GM12801 (cell line): ENCODE results near the gene HVCN1.

ENCODE experiments used
- TF ChIP-seq, protein P1 (sequence below): IDR thresholded peaks from one replicate; pipeline ENCODE4 v1.5.1; 2011; ENCODE audit warnings: control low read depth; ENCODE audit not compliant: insufficient read length; ENCODE audit errors: extremely low read depth

The HVCN1 gene

DNA sequence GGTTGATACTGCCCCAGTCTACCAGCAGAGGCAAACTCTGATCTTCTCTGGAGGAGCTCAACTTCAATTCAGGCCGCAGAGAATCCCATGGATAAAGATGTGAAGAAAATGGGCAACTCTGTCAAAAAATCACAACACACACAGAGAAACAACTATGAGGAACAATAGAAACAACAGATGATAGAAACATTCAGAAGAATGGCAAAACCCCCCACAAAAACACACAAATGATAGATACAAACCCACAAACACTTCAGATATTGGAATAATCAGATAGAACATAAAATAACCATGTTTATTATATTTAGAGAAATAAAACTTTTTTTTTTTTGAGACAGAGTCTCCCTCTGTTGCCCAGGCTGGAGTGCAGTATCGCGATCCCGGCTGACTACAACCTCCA, 20.0 kb upstream of the HVCN1 start:
- TF ChIP-seq, protein P1, sequence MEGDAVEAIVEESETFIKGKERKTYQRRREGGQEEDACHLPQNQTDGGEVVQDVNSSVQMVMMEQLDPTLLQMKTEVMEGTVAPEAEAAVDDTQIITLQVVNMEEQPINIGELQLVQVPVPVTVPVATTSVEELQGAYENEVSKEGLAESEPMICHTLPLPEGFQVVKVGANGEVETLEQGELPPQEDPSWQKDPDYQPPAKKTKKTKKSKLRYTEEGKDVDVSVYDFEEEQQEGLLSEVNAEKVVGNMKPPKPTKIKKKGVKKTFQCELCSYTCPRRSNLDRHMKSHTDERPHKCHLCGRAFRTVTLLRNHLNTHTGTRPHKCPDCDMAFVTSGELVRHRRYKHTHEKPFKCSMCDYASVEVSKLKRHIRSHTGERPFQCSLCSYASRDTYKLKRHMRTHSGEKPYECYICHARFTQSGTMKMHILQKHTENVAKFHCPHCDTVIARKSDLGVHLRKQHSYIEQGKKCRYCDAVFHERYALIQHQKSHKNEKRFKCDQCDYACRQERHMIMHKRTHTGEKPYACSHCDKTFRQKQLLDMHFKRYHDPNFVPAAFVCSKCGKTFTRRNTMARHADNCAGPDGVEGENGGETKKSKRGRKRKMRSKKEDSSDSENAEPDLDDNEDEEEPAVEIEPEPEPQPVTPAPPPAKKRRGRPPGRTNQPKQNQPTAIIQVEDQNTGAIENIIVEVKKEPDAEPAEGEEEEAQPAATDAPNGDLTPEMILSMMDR: no peak

DNA sequence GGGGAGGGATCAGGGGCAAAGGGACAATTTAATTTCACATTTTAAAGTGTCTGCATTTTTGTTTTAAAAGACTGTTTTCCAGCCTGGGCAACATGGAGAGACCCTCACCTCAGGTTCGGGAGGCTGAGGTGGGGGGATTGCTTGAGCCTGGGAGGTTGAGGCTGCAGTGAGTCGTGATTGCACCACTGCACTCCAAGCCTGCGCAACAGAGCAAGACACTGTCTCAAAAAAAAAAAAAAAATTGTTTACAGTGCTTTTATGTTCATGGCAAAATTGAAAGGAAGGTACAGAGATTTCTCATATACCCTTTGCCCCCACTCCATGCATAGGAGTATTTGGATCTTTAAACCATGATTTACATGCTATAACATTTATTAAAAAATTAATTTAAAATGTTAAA, 16.4 kb upstream of the HVCN1 start:
- TF ChIP-seq, protein P1: no peak

DNA sequence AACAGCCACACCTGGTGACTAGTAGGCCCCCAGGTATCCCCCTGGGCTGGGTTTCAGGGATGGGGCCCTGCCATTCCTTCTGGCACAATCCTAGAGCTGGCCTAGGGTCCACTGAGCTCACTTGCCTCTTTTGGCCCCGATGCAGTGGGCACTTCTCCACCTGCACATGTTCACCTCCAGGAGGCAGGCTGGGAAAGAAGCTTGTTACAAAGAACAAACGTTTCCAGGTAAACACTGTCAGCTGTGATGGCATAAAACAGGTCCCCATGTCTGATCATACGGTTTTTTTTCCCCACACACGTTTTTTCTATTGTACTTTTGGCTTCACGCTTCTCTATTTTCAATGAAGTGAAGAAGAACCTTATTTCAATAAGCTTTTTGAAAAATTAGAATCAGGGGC, 15.8 kb upstream of the HVCN1 start:
- TF ChIP-seq, protein P1: no peak

DNA sequence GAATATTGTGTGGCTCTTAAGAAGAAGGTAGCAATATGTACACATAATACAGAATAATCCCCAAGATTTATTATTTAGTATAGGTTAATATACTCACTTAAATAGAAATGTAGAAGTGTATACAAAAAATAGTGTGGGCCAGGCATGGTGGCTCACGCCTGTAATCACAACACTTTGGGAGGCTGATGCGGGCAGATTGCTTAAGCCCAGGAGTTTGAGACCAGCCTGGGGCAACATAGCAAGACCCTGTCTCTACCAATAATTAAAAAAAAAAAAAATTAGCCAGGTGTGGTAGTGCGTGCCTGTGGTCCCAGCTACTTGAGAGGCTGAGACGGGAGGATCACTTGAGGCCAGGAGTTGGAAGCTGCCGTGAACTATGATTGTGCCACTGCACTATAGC, 15.3 kb upstream of the HVCN1 start:
- TF ChIP-seq, protein P1: no peak

DNA sequence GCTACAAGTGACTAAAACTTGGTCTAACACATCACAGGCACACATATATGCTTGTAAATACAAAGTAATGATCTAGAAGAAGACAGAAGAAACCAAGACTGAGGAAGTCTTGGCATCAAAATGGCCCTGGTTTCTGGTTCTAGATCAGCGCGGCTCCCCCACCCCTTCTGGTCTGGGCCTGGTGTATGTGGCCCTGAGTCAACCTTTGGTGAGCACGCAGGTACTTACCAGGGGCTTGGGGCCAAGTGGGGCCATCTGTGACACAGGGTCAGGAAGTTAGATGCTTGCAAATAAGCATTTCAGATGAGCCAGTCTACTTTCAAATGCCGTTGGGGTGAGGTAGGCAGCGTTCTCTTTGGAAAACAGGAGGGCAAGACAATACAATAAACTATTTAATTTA, 13.2 kb upstream of the HVCN1 start:
- TF ChIP-seq, protein P1: no peak

DNA sequence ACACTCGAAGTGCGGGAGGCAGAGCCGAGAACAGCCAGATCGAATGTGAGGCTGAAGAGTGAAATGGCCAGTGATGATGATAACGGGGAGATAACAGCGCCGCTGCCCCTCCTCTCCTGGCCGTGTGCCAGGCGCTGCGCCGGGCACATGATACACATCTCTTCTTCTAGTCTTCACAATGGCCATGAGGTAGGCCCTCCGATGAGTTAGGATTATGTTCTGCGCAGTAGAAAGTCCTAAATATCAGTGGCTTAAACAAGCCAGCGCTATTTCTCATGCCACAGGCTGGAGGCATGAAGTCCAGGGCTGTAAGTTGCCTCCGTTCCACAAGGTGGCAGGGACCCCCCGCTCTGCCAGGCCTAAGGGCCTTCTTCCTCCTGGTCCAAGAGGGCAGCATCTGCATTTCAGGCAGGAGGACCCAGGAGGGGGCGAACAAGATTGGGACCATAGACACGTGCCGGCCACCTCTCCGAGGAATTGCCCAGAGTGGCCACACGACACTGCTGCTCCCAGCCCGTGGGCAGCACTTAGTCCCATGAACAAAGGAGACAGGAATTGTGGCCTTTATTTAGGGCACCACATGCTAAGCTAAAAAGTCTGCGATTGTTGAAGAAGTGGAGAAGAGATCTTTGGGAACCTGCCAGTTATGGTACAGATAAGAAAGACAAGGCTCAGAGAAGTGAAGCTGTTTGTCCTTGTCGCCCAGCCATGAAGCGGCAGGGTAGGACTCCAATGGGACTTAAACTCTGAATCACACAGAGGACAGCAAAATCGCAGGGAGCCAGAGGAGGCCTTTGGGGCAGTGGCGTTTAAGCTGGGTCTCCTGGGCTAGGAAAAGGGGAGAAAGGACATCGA, 10.9 kb upstream of the HVCN1 start:
- TF ChIP-seq, protein P1: no peak

DNA sequence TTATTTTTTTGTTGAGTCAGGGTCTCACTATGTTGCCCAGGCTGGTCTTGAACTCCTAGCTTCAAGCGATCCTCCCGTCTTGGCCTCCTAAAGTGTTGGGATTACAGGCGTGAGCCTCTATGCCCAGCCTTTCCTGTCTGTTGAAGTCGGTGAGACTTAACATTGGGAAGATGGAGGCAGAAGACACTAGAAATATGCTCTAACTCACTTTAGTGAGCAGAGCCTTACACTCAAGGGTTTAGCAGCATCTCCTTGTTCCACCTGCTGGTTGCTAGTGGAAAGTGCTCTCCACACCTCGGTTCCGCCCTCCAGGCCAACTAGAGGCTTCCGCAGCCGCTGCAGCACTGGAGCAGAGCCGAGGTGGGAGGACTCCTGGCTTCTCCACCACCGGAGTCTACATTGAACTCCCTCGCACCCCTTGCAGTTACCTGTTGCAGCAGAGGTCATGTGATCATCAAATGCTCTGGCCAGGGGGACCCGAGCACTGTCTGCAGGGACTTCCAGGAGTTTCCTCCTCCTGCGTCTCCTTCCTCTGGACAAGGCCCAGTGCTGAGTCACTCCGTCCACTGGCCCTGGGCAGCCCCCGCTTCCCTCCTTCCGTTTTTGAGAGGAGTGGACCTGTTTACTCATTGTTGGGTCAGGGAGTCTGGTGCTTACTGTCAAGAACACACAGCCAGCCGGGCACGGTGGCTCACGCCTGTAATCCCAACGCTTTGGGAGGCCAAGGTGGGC, 9.4 kb upstream of the HVCN1 start:
- TF ChIP-seq, protein P1: peak; percentile 90
